ENCODE data around the gene C6orf15. TPM values are rescaled to one million over a fixed set of nuclear protein-coding genes. Genes with fewer than 3 reads are reported as not detected.

Gene C6orf15
- total RNA-seq, 1 experiment from 2014 or later = not detected

GRCh38 chr6:31110825-31111582, 1.4 kb downstream of the C6orf15 start:
- Histone ChIP-seq H4K20me1 (ENCODE audit: insufficient read depth) (no peaks in the 10 kb centered on the region), H2AFZ (ENCODE audit: low read depth, low read length, poor library complexity, severe bottlenecking) (no peak overlapping the region), H3K4me1 (ENCODE audit: control insufficient read depth in 1 of 2, insufficient read depth in 2 of 2, low read length in 2 of 2) (peaks cover 29 to 50% of the 10 kb centered on the region in 2 experiments), H3K27me3 (ENCODE audit: insufficient read depth, low read length) (no peaks in the 10 kb centered on the region), H3K4me3 (replicated peaks in 1 of 2; ENCODE audit: low read depth in 1 of 2, low read length in 2 of 2) (no peak overlapping the region), H3K27ac (ENCODE audit: low read depth, low read length) (no peak overlapping the region), H3K79me2 (ENCODE audit: insufficient read depth, low read length) (peaks cover 4% of the 10 kb centered on the region; the same call in 1 of the 2 replicates), H3K36me3 (ENCODE audit: control insufficient read depth in 1 of 2, insufficient read depth in 2 of 2, low read length in 2 of 2) (no peaks in the 10 kb centered on the region), H3K9ac (ENCODE audit: low read length) (no peak overlapping the region), H3K9me2 (ENCODE audit: insufficient read depth) (no peaks in the 10 kb centered on the region), H3K9me3 (ENCODE audit: control insufficient read depth in 1 of 2, insufficient read depth in 1 of 2, low read depth in 1 of 2, low read length in 2 of 2) (no peaks in the 10 kb centered on the region), H3K4me2 (ENCODE audit: low read length) (no peak overlapping the region)
- no TSS peak for BruUV-seq (replicated peaks)
- ATAC-seq (no peak), DNase-seq (ENCODE audit: low read depth, low spot score) (no peak)
- POLR2A ChIA-PET = no interaction called here
- TF ChIP-seq SIN3A (IDR thresholded peaks at IDR 0.05; ENCODE audit: low read depth) (no peak), CEBPB (IDR thresholded peaks at IDR 0.05; ENCODE audit: low read depth) (no peak)
- CTCF ChIA-PET = interaction anchor here (1.0 kb wide), 1 partner anchor 24 kb away, joined by 3 read pairs; no protein-coding TSS in a partner anchor
- RAD21 ChIA-PET (ENCODE audit: low non-redundant PET in 1 of 2, low total read pairs in 2 of 2, uncharacterized antibody in 2 of 2, unreplicated experiment in 2 of 2) = no interaction called here
- intact Hi-C loops (cut with micrococcal nuclease) = no loop called here

GRCh38 chr6:31107052-31107451, 5.3 kb downstream of the C6orf15 start:
- no peak overlapping the region for H3K4me2 ChIP-seq (ENCODE audit: low read length)
- no TSS peak for BruUV-seq (replicated peaks)
- no peaks in the 10 kb centered on the region for H4K20me1 ChIP-seq (ENCODE audit: insufficient read depth)
- peaks cover 10 to 19% of the 10 kb centered on the region in 2 experiments; a peak in 3 of 4 replicates for H3K4me1 ChIP-seq (ENCODE audit: control insufficient read depth in 1 of 2, insufficient read depth in 2 of 2, low read length in 2 of 2)
- RAD21 ChIA-PET (ENCODE audit: low non-redundant PET in 1 of 2, low total read pairs in 2 of 2, uncharacterized antibody in 2 of 2, unreplicated experiment in 2 of 2) = no interaction called here
- no peaks in the 10 kb centered on the region for H3K9me3 ChIP-seq (ENCODE audit: control insufficient read depth in 1 of 2, insufficient read depth in 1 of 2, low read depth in 1 of 2, low read length in 2 of 2)
- H3K9ac ChIP-seq (ENCODE audit: low read length) = no peak overlapping the region
- CTCF ChIA-PET = no interaction called here
- DNase-seq (ENCODE audit: low read depth, low spot score) = no peak
- ATAC-seq = no peak
- POLR2A ChIA-PET = no interaction called here
- H3K27me3 ChIP-seq (ENCODE audit: insufficient read depth, low read length) = no peaks in the 10 kb centered on the region
- no peak overlapping the region for H2AFZ ChIP-seq (ENCODE audit: low read depth, low read length, poor library complexity, severe bottlenecking)
- H3K27ac ChIP-seq (ENCODE audit: low read depth, low read length) = no peak overlapping the region
- H3K79me2 ChIP-seq (ENCODE audit: insufficient read depth, low read length) = no peaks in the 10 kb centered on the region
- H3K36me3 ChIP-seq (ENCODE audit: control insufficient read depth in 1 of 2, insufficient read depth in 2 of 2, low read length in 2 of 2) = no peaks in the 10 kb centered on the region
- intact Hi-C loops (cut with micrococcal nuclease) = no loop called here
- no peak overlapping the region for H3K4me3 ChIP-seq (replicated peaks in 1 of 2; ENCODE audit: low read depth in 1 of 2, low read length in 2 of 2)
- no peaks in the 10 kb centered on the region for H3K9me2 ChIP-seq (ENCODE audit: insufficient read depth)
- TF ChIP-seq JUND (IDR thresholded peaks at IDR 0.05) (no peak), SP1 (IDR thresholded peaks at IDR 0.05; ENCODE audit: low read depth) (no peak), ZNF274 (IDR thresholded peaks at IDR 0.05; ENCODE audit: low read depth, low read length) (no peak), EZH2phosphoT487 (IDR thresholded peaks at IDR 0.05; ENCODE audit: borderline replicate concordance) (no peak), POLR2AphosphoS5 (IDR thresholded peaks at IDR 0.05; ENCODE audit: low read depth, low read length) (no peak), SRF (IDR thresholded peaks at IDR 0.05; ENCODE audit: low read depth) (no peak), YY1 (IDR thresholded peaks at IDR 0.05; ENCODE audit: extremely low read depth, insufficient replicate concordance, low read depth, low read length) (no peak), CEBPB (IDR thresholded peaks at IDR 0.05; ENCODE audit: low read depth) (no peak), CTCF (IDR thresholded peaks at IDR 0.05 in 2 of 3, conservative IDR thresholded peaks at IDR 0.05 in 1 of 3; ENCODE audit: borderline replicate concordance in 1 of 3, insufficient read depth in 1 of 3, low read depth in 2 of 3, low read length in 2 of 3) (no peak), TCF7L2 (IDR thresholded peaks at IDR 0.05; ENCODE audit: borderline replicate concordance, extremely low read depth, insufficient read depth, insufficient read length) (no peak), SIN3A (IDR thresholded peaks at IDR 0.05; ENCODE audit: low read depth) (no peak), REST (IDR thresholded peaks at IDR 0.05; ENCODE audit: low read depth) (no peak)
